ENCODE measurements around the gene PXDN.

Gene PXDN

DNA sequence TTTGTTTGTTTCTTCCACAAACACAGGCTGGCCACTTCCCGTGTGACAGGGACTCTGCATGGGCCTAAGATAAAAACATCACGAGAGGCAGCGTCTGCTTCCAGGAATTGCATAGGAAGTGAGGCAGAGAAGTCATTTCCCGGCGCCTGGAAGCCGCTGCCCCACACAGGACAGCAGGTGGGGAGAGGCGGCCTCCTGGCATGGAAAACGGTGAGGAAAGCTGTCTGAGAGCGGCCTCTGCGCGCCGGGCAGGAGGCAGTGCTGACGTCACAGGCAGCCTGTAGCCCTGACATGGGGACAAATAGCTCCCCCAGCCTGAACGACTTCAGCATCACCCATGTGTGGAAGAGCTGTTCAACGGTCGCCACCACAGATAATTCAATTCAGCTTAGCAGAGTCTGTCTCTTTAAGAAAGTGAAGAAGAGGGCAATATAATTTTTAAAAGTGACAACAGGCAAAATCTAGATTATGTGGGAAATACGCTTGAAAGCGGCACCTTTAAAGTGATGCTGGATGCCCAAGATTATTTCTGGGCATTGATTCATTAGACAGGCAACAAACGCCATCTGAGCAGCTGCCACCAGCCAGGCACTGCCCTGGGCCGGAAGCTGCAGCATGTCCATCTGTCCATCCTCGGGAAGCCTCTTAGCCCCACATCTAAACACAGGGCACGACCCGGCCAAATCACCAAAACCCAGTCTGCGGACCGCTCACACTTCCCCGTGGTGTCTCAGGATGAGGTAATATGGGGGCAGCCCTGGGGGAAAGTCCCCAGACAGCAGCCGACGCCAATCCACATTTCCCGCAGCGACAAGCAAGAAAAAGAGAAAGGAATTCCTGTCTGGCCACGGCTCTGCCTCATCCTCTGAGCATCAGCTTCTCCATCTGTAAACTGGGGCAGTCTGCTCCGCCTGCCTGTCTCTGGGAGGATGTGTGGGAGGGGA lies 138.9 kb downstream of the PXDN start:
- no peak for DNase-seq

DNA sequence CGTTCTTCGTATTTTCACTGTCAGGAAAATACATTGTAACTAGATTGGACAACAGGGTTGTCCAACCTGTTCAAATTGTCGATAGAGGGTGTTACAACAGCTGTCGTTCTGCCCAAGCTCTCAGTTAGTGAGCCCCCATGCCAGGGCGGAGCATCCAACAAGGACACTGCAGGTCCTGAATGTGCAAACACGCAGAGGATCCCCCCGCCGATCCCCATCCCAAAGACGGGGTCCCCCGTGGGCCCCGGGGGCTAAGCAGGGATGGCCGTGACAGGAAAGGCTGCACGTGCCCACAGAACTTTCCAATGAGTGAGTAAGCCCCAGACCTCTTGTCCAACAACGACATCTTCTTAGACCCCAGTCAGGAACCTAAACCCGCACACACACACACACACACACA lies 140.8 kb downstream of the PXDN start:
- DNase-seq: no peak

- DNase-seq: no peak
Measured at GRCh38 chr2:1603059-1603458, 141.3 kb downstream of the PXDN start.

DNA sequence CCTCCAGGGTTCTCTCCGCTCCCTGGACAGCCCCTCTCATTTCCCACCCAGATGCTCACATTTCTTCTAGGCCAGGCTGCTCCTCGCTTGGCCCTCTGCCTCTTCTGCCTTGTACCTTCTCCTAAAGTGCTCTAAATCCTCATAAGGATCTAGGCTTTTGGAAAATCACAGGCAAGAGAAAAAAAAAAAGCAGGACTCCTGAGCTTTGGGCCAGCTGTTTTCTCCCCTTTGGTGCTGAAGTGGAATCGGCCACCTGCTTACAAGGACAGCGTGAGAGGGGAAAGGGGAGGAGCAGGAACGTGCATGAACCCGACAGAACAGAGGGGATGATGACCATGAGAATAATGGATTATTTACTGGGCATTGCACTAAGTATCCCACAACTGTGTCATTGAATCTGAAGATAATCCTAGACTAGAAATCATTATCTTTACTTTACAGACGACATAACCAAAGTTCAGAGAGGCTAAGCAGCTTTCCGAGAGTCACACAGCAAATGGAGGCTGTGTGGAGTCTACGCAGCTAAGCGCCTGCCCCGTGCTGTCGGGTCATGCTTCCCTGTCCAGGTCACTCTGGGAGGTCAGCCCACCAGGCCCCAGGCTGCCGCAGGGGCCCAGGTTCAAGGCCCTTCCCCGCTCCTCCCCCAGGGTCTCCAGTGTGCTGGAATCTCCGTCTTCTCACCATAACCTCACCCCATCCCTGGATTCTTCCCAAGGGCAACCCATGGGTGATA lies 141.9 kb downstream of the PXDN start:
- DNase-seq: no peak

DNA sequence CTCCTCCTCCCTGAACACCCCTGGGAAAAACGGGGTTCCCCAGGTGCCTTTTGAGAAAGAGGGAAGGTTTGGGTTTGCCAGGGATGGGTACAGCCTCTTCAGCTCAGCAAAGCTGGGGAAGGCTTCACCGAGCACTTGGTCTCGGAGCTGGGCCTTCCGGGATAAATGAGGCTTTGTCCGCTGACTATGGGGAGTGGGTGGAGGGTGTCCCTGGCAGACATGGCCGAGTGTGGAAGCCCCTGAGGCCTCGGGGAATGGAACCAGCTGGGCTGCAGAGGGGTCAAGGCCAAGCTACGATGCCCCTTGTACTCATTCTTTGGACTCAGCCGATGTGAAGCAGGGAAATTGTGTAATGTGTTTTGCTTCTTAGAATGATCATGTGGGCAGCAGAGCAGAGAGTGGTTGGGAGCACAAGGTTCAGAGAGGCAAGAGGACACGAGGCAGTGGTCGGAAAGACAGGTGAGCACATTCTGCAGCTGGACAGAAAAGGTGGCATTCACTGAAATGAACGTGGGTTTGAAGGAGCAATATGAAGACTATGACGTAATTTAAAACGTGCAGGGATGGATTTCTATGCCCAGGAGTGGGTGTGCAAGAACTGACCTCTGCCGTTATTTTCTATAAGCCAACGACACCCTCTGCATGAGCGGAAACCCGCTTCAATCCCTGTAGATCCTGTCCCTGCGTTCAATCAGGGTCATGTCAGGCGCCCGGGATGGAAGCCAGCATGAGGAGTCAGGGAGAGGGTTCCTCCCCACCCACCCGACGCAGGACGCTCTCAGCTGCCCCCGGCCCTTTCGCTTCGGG lies 142.6 kb downstream of the PXDN start:
- DNase-seq: no peak

GRCh38 chr2:1601067-1601412 lies 143.3 kb downstream of the PXDN start:
- no peak for DNase-seq

- no peak for DNase-seq
Measured at GRCh38 chr2:1600191-1601066, 143.9 kb downstream of the PXDN start.

DNA sequence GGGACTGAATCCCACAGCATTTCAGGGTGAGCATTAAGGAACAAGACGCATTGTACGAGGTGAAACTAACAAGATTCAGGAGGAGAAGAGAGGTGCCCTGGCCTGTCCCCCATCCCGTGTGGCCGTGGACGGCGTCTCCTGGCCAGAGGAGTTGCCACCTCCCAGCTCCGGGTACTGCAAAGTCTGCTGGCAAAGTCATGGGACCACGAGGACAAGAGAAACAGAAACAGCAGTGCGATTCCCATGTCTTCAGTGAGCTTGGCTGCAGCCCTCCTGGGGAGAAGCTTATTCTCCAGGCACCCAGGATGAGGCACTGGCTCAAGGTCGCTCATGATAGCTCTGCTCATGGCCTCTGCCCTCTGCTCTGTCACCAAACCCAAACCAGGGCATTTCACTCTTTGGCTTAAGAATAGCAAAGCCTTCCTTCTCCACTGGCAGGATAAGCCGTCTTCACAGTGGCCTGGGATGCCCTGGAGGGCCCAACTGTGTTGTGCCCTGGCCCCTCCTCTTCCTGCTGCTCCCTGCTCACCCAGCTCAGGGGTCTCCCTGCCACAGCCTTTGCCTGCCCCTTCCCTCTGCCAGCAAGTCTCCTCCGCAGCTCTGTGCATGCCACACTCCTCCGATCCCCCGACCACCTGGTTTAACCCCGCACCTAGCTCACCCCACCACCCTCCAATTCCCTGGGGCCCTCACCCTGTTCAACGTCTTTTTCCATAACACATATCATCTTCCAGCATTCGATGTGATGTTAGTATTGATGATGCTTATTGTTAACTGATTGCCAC lies 144.8 kb downstream of the PXDN start:
- DNase-seq: no peak

DNA sequence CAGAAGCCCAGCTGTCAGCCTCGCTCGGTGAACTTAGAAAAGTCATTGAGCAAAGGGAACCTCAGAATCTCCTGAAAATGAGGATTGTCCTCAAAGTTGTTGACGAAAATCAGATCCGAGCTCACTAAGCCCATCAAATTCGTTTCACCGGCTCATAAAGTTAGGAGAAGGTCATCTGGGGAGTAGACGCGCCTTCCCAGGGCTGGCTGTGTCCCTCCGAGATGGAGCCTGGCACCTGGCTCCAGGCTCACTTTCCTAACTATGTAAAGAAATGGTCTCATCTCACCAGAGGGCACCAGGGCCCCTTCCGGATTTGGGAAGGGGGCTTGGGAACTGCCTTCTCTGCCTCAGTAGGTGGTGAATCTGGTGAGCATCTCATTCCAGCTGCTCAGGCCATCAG lies 145.5 kb downstream of the PXDN start:
- DNase-seq: no peak

DNA sequence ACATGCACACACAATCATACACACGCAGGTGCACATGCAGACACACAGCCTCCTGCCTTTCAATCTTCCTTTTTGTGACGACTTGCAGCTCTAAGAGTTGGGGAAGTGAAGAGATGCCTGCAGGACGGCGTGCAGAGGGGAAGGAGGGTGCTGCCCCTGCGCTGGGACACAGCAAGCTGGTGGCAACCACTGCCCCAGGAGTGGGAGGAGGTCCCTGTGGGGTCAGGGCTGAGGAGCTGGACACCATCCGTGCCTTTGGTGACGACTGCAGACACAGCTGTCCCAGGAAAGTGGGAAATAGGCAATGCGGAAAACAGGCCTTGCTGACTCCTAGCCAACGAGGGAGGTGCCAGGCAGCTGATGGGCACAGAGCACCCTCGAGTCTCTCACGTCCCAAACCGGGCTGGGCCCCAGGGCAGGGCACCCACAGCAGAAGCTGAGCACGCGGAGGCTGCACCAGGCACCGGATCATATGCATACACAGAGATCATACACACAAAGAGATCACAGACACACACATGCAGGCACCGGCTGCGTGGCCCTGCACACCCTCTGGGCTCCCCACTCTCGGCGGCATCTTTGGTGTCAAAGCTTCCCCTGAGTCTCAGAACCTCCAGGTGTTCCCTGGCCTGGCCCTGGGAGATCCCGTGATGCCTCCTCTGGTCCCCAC lies 146.1 kb downstream of the PXDN start:
- DNase-seq: no peak

DNA sequence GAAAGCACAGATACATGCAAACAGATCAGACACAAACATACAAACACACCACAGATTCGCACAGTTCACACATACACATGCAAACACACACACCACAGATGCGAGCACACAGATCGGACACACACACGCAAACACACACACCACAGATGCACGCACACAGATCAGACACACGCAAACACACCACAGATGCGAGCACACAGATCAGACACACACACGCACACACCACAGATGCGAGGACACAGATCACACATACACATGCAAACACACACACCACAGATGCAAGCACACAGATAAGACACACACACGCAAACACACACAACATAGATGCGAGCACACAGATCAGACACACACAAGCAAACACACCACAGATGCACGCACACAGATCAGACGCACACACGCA lies 149.0 kb downstream of the PXDN start:
- no peak for DNase-seq

DNA sequence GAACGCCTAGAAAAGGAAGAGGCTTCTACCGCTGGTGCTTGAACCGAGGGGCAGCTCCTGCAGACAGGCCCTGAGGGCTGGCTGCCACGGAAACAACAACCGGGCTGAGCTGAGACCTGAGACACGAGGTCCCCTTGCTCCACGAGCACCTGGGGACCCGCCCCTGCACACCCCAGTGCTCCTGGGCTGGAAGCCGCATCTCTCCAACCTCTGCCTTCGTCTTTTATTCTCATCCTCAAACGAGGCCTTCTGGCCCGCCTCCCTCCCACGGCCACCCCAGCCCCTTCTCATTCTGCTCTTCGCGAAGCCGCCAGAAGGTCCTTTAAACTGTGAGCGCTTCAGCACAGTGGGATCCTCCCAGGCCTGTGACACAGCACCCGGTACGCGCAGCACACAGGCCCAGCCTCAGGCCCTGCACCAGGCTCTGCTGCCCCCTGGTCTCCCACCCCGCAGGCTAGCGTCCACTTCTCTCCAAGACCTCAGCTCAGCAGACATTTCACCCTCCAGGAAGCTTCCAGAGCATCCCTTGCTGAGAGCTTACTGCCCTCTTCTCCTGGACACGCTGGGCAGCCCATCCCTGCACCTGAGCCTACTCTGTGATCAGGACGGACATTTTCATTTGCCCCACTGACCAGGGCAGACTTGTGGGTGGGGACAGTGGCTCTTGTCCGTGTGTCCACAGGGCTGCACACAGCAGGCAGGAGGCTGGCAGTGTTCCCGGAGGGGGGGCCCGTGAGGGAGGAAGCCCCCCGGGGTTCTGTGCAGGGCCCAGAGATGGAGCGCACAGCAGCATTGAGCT lies 149.7 kb downstream of the PXDN start:
- no peak for DNase-seq

- DNase-seq: no peak
Measured at GRCh38 chr2:1594123-1594372, 150.3 kb downstream of the PXDN start.

DNA sequence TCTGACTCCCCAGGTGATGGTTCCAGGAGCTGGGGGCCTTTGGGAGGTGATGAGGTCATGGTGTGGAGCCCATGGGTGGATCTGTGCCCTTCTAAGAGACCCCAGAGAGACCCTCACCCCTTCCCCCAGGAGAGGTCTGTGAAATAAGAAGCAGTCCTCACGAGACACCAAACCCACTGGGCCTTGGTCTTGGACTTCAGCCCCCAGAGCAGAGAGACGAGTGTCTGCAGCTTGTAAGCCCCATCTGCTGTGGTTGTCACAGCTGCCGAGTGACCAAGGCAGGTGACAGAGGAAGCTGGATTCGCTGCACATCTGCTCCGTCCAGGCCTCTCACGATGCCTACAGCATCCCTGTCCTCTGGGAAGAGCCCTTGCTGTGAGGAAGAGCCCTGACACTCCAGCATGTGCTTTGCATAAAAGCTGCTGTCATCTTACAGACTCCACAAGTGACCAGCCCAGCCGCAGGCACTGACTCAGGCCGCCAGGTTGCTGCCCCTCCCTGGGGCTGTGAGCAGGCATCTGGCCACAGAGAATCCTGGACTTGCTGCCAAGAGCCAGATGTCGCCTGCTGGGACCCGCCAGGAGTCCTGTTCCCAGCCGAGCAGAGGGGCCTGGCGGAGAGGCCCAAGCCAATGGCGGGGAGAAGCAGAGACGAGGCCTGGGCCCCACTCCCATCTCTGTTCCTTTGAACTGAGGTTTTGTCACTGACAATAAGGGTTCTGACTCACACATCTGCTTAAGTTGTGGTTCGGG lies 150.8 kb downstream of the PXDN start:
- DNase-seq: no peak

- no peak for DNase-seq
Measured at GRCh38 chr2:1591978-1592907, 152.1 kb downstream of the PXDN start.

DNA sequence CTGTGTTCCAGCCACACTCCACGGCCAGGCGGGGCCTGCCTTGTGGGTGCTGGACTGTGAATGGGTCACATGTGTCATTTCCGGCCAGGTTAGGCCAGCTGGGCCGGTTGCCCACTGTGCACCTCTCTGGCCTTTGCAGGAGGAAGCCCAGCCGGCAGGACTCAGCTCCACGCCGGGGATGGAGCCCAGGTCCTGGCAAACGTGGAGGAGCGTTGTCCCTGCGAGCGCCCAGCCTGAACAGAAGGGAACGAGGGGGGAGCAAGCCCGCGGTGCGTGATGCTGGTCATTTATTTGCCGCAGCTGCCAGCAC lies 152.9 kb downstream of the PXDN start:
- no peak for DNase-seq

- no peak for DNase-seq
Measured at GRCh38 chr2:1590596-1591460, 153.5 kb downstream of the PXDN start.

Measured in CD4-positive, alpha-beta T cell treated with Interleukin-17A for 1 hour (primary cell).